Uterus (tissue), 4 donors: ENCODE results near the gene ADORA1. TPM values are rescaled to one million over a fixed set of nuclear protein-coding genes. Genes with fewer than 3 reads are reported as not detected.

ENCODE experiments used
- DNase-seq, 2 donors: peaks; one replicate each; pipeline ENCODE4 v3.0.0-alpha.2; 2019 to 2020
- H3K27ac ChIP-seq, 2 donors: fragments of 200-600 bp; sonication (generic); 1 replicate in 1 of 2; 2 replicates in 1 of 2; pipeline ENCODE4 v1.5.1; 2016 to 2018
- H3K27me3 ChIP-seq, 2 donors: fragments of 200-600 bp; sonication (generic); one replicate each; pipeline ENCODE4 v1.5.1; 2018 to 2019; ENCODE audit warnings: control low read depth in 1 of 2
- H3K36me3 ChIP-seq, 2 donors: fragments of 200-600 bp; sonication (generic); one replicate each; pipeline ENCODE4 v1.5.1; 2019; ENCODE audit warnings: control low read depth in 1 of 2
- H3K4me1 ChIP-seq, 2 donors: fragments of 200-600 bp; sonication (generic); one replicate each; pipeline ENCODE4 v1.5.1; 2018 to 2019; ENCODE audit warnings: control low read depth in 1 of 2
- H3K4me3 ChIP-seq, 2 donors: fragments of 200-600 bp; sonication (generic); 1 replicate in 1 of 2; 2 replicates in 1 of 2; pipeline ENCODE4 v1.5.1; 2018 to 2019; ENCODE audit warnings: mild to moderate bottlenecking in 1 of 2
- H3K9me3 ChIP-seq, 2 donors: fragments of 200-600 bp; sonication (generic); one replicate each; pipeline ENCODE4 v1.5.1; 2019; ENCODE audit warnings: control low read depth in 1 of 2
- POLR2A ChIP-seq, 2 donors: fragments of 450-650 bp; IDR thresholded peaks; one replicate each; pipeline ENCODE4 v1.6.1; 2016; ENCODE audit warnings: antibody characterized with exemption in 2 of 2, mild to moderate bottlenecking in 1 of 2, moderate library complexity in 1 of 2
- intact Hi-C: fragments of 100-400 bp; cut with DNase I; formaldehyde crosslinking; loops from one replicate; pipeline ENCODE4 v1.15.1; 2023; ENCODE audit warnings: low total_unique reads
- total RNA-seq, 4 donors: library from RNA; depleted of rRNA in 3 of 4; stranded (reverse); fragments of >200 nt in 3 of 4; gene quantifications; one replicate each; pipeline versions ENCODE4 v1.1.0 to v1.2.4, GENCODE V29; 2014 to 2023
- TF ChIP-seq, protein P1 (sequence below), 4 experiments: fragments of 200-600 bp in 2 of 4; fragments of 450-650 bp in 2 of 4; sonication (generic) in 2 of 4; IDR thresholded peaks; one replicate each; pipeline ENCODE4 v1.5.1; 2016 to 2019; ENCODE audit warnings: antibody characterized with exemption in 4 of 4, mild to moderate bottlenecking in 2 of 4, moderate library complexity in 1 of 4
- donor health status: DM: yes; HTN: yes; CAD: no.

ADORA1 gene
- total RNA-seq, 4 donors from 2014 or later, result 3.0 TPM; not detected in 2

- no peaks in the 10 kb centered on the region for H3K27me3 ChIP-seq
- intact Hi-C loops, result no loop called here
- no peaks in the 10 kb centered on the region for H3K36me3 ChIP-seq
- H3K4me3 ChIP-seq, result no peak overlapping the region
- no peak overlapping the region for H3K27ac ChIP-seq
- TF ChIP-seq POLR2A (IDR thresholded peaks at IDR 0.05), result no peak
- TF ChIP-seq, protein P1, sequence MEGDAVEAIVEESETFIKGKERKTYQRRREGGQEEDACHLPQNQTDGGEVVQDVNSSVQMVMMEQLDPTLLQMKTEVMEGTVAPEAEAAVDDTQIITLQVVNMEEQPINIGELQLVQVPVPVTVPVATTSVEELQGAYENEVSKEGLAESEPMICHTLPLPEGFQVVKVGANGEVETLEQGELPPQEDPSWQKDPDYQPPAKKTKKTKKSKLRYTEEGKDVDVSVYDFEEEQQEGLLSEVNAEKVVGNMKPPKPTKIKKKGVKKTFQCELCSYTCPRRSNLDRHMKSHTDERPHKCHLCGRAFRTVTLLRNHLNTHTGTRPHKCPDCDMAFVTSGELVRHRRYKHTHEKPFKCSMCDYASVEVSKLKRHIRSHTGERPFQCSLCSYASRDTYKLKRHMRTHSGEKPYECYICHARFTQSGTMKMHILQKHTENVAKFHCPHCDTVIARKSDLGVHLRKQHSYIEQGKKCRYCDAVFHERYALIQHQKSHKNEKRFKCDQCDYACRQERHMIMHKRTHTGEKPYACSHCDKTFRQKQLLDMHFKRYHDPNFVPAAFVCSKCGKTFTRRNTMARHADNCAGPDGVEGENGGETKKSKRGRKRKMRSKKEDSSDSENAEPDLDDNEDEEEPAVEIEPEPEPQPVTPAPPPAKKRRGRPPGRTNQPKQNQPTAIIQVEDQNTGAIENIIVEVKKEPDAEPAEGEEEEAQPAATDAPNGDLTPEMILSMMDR (IDR thresholded peaks at IDR 0.05), result no peak
- H3K9me3 ChIP-seq, result no peaks in the 10 kb centered on the region
- DNase-seq, result no peak
- no peaks in the 10 kb centered on the region for H3K4me1 ChIP-seq
Observed at GRCh38 chr1:203112475-203112874, 15.1 kb upstream of the ADORA1 start.

DNA sequence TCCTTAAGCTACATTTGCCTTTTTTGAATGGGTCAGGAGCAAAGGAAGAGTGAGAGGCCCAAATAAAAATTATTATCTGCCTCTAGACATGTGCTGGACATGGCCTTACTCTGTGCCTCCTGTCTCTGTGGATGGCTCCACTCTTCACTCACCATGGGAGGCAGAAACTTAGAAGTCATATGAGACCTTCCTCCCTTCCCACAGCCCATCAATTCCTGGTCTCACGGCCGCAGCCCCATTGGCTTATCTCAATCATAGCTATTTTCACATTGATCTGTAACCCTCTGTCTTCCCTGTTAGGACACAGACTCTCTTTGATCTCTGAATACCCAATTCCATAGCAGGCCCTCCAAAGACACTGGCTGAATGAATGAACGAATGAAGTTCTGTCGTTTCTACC lies 14.2 kb upstream of the ADORA1 start:
- H3K9me3 ChIP-seq, result no peaks in the 10 kb centered on the region
- intact Hi-C loops, result no loop called here
- no peak for DNase-seq
- H3K4me1 ChIP-seq, result no peaks in the 10 kb centered on the region
- no peak overlapping the region for H3K27ac ChIP-seq
- H3K4me3 ChIP-seq, result no peak overlapping the region
- no peaks in the 10 kb centered on the region for H3K27me3 ChIP-seq
- H3K36me3 ChIP-seq, result no peaks in the 10 kb centered on the region
- TF ChIP-seq, protein P1 (IDR thresholded peaks at IDR 0.05), result no peak
- TF ChIP-seq POLR2A (IDR thresholded peaks at IDR 0.05), result no peak

DNA sequence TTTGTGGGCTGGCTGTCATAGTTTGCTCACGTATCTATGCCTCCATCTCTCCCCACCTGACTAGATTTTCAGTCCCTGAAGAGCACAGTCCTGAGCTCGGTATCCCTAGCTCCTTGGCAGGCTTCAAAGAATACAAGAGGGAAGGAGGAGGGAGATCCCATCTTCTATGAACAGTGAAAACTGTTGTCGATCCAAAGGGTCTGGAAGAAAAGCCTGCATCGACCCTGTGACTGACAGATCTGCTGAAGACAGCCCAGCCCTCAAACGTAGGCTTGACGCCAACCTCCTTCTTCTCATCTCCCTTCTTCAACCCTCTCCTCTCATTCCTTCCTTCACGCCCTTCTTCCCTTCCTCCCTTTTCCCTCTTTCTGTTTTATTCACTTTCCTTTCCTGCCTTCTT lies 13.3 kb upstream of the ADORA1 start:
- no peak overlapping the region for H3K4me3 ChIP-seq
- no peaks in the 10 kb centered on the region for H3K36me3 ChIP-seq
- no peaks in the 10 kb centered on the region for H3K9me3 ChIP-seq
- TF ChIP-seq, protein P1 (IDR thresholded peaks at IDR 0.05), result no peak
- no peak for TF ChIP-seq POLR2A (IDR thresholded peaks at IDR 0.05)
- H3K4me1 ChIP-seq, result no peaks in the 10 kb centered on the region
- H3K27ac ChIP-seq, result no peak overlapping the region
- DNase-seq, result no peak
- H3K27me3 ChIP-seq, result no peaks in the 10 kb centered on the region
- intact Hi-C loops, result no loop called here

GRCh38 chr1:203116091-203116820 lies 11.3 kb upstream of the ADORA1 start:
- no peaks in the 10 kb centered on the region for H3K9me3 ChIP-seq
- no peaks in the 10 kb centered on the region for H3K4me1 ChIP-seq
- H3K27me3 ChIP-seq, result no peaks in the 10 kb centered on the region
- DNase-seq, result no peak
- no peak overlapping the region for H3K27ac ChIP-seq
- intact Hi-C loops, result no loop called here
- H3K4me3 ChIP-seq, result no peak overlapping the region
- H3K36me3 ChIP-seq, result no peaks in the 10 kb centered on the region
- no peak for TF ChIP-seq POLR2A (IDR thresholded peaks at IDR 0.05)
- TF ChIP-seq, protein P1 (IDR thresholded peaks at IDR 0.05), result no peak

GRCh38 chr1:203117611-203118575 lies 9.6 kb upstream of the ADORA1 start:
- Histone ChIP-seq H3K27ac (no peak overlapping the region), H3K9me3 (no peaks in the 10 kb centered on the region), H3K27me3 (no peaks in the 10 kb centered on the region), H3K4me3 (no peak overlapping the region), H3K36me3 (no peaks in the 10 kb centered on the region), H3K4me1 (no peaks in the 10 kb centered on the region)
- intact Hi-C loops, result no loop called here
- peak; percentile 63 to 79 for DNase-seq
- TF ChIP-seq, protein P1 (IDR thresholded peaks at IDR 0.05), result peak; percentile 85 to 89 (median 86)
- no peak for TF ChIP-seq POLR2A (IDR thresholded peaks at IDR 0.05)
